Measurements from ENCODE around the gene MXI1.

The MXI1 gene

DNA sequence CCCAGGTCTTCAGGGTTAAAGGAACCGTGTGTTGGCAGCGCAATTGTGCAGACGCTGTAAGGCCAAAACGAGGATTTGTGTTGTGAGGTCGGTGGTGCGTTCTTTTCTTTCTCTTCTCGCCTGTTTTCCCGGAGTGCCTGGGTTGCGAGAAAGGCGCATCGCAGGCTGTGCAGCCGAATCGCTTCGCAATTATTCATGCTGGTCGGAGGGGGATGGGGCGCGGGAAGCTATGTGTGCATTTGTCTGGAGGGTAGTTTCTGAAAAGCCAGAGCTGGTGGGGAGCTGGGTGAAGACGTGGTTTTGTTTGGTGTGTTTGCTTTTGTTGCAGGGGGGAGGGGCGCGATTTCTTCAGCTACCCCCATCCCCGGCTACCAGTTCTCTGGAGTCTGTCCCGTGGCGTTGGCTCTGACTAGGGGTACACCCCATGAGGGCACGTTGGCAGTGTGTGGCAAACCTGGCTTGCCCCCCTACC lies 2.1 kb downstream of the MXI1 start:
- H3K27ac ChIP-seq (ENCODE audit: low read length) = peak overlapping the region; percentile 72
- H3K27me3 ChIP-seq (ENCODE audit: low read depth, low read length) = no peaks in the 10 kb centered on the region
- no peaks in the 10 kb centered on the region for H3K36me3 ChIP-seq (ENCODE audit: control insufficient read depth in 1 of 2, insufficient read depth in 2 of 2, low read length in 2 of 2)
- H3K4me1 ChIP-seq (ENCODE audit: control insufficient read depth in 1 of 2, insufficient read depth in 2 of 2, low read length in 2 of 2) = peaks cover 0 to 31% of the 10 kb centered on the region in 2 donors
- H3K9me3 ChIP-seq (ENCODE audit: control insufficient read depth in 1 of 2, low read length in 2 of 2) = no peaks in the 10 kb centered on the region
- peak overlapping the region; percentile 81 to 97 for H3K4me3 ChIP-seq (ENCODE audit: low read depth in 1 of 2, low read length in 2 of 2)

DNA sequence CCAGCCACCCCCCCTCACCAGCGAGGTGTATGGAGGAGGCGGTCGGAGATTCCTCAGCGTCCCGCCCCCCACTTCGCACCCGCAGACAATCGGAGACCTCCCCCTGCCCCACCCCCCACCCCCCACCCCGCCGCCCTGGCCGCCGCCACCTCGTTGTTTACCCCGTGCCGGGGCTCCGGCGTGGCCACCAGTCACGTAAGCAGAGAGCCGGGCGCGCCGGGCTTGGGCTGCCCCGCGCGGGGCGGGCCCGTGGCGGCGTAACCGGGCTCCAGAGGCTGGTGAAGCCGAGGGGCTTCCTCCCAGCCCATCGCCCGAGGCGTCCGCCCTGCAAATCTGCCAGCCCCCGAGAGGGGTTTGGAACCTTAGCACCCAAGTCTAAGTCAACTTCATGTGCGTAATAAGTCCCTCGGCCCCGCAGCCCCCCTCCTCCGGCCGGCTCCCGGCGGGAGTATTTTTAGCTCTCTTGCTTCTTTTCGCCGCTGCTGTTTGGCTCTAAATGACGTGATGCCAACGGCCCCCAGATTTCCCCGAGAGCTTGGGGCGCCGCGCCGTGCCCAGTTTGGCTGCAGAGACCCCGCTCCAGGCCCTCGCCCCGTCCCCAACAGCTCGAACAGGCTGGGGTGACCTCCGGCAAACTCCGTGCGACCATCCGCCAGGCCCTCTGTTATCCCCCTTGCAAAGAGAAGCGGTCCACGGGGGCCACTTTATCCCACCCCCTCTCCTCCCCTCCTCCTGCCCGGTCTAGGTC lies 2.7 kb downstream of the MXI1 start:
- Histone ChIP-seq H3K4me1 (ENCODE audit: control insufficient read depth in 1 of 2, insufficient read depth in 2 of 2, low read length in 2 of 2) (peaks cover 0 to 34% of the 10 kb centered on the region in 2 donors), H3K9me3 (ENCODE audit: control insufficient read depth in 1 of 2, low read length in 2 of 2) (no peaks in the 10 kb centered on the region), H3K27me3 (ENCODE audit: low read depth, low read length) (no peaks in the 10 kb centered on the region), H3K36me3 (ENCODE audit: control insufficient read depth in 1 of 2, insufficient read depth in 2 of 2, low read length in 2 of 2) (no peaks in the 10 kb centered on the region), H3K4me3 (ENCODE audit: low read depth in 1 of 2, low read length in 2 of 2) (peak overlapping the region; percentile 81 to 97), H3K27ac (ENCODE audit: low read length) (peak overlapping the region; percentile 78)

DNA sequence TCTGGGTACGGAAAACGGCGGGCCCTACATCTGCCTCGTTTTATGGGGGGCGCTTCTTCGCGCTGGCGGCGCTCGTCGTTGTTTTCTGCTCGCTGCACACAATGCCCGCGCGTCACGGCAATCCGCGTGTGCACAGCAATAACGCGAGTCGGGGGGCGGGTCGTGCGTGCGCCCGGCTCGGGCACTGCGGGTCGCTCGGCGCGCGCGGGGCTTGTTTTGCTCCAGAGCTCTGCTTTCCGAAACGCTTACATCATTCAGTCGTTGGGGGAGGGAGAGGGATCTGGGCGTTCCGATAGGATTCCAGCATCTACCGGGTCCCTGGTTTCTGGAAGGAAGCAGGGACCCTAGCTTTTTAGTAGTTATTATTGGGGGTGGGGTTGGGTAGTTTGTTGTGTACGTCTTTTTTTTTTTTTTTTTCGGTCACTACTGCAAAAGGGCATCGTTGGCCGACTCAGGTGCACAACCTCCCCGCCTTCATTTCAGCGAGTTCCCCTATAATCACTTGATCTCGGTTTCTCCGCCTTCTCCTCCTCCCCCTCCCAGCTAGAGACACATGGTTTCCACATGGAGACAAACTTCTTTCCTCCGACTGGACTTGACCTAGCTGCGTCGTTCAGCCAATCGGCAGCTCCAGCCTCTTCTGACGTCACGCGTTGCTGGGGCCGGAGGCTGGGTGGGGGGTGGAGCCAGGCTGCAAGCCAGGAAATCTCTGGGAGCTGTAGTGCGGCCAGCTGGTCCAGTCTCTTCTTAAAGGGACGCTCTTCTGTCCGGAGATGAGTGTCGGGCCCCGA lies 3.5 kb downstream of the MXI1 start:
- Histone ChIP-seq H3K4me1 (ENCODE audit: control insufficient read depth in 1 of 2, insufficient read depth in 2 of 2, low read length in 2 of 2) (peaks cover 0 to 42% of the 10 kb centered on the region in 2 donors), H3K27ac (ENCODE audit: low read length) (peak overlapping the region; percentile 78), H3K9me3 (ENCODE audit: control insufficient read depth in 1 of 2, low read length in 2 of 2) (no peaks in the 10 kb centered on the region), H3K4me3 (ENCODE audit: low read depth in 1 of 2, low read length in 2 of 2) (peak overlapping the region; percentile 60 to 81), H3K27me3 (ENCODE audit: low read depth, low read length) (no peaks in the 10 kb centered on the region), H3K36me3 (ENCODE audit: control insufficient read depth in 1 of 2, insufficient read depth in 2 of 2, low read length in 2 of 2) (no peaks in the 10 kb centered on the region)

DNA sequence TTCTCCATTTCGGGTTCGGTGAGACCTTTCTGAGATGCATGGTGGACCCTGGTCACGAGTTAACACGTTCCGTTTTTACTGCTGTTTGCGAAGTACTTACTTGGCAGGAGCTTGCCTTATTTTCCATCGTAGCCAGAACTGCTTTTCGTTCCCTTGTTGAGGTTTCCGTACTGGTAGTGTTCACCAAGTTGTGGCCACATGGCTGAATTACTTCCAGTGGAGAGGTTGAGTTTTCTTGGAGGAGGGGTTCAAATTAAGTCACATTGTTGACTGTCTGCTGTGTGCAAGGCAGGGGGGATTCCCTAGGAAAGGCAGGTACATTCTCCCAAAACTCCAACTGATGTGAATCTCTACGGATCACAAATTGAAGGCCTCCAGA lies 4.0 kb downstream of the MXI1 start:
- H3K27ac ChIP-seq (ENCODE audit: low read length) = peak overlapping the region; percentile 78
- H3K4me1 ChIP-seq (ENCODE audit: control insufficient read depth in 1 of 2, insufficient read depth in 2 of 2, low read length in 2 of 2) = peaks cover 0 to 44% of the 10 kb centered on the region in 2 donors
- no peaks in the 10 kb centered on the region for H3K27me3 ChIP-seq (ENCODE audit: low read depth, low read length)
- H3K4me3 ChIP-seq (ENCODE audit: low read depth in 1 of 2, low read length in 2 of 2) = peak overlapping the region; percentile 60 to 81
- H3K36me3 ChIP-seq (ENCODE audit: control insufficient read depth in 1 of 2, insufficient read depth in 2 of 2, low read length in 2 of 2) = no peaks in the 10 kb centered on the region
- H3K9me3 ChIP-seq (ENCODE audit: control insufficient read depth in 1 of 2, low read length in 2 of 2) = no peaks in the 10 kb centered on the region

DNA sequence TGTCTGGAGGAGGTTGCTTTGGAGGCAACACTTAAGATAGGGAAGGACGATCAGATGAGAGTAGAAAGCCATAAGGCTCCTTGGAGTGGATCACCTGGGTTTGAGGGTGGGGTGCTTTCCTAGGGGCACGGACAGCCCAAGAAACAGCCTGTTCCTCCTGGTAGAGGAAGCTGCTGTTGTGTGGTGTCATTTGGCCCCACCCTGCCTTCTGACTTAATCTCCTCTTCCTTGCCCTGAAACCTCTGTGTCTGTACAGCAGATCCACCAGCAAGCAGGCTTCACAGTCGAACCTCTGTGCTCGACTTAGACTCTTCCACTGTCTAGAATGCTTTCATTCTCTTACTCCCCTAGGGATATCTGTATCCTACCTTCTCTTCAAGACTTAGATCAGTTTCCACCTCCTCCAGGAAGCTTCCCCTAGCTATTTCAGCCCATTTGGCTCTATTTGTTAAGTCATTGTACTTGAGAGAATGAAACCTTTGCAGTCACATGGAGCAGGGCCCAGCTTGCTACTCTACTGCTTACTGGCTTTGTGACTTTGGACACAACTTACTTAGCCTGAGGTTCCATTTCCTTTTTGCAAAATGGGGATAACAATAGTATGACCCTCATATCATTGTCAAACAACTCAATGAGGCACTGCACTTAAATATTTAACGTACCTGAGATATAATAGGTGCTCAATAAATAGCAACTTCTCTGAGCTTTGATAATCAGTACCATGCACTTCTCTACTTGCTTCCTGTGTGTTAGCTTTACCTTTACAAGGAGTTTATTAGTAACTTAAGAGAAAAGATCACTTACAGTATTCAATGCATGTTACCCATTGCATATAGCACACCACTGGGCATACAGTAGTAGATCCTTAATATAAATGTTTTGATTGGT lies 5.0 kb downstream of the MXI1 start:
- Histone ChIP-seq H3K9me3 (ENCODE audit: control insufficient read depth in 1 of 2, low read length in 2 of 2) (no peaks in the 10 kb centered on the region), H3K36me3 (ENCODE audit: control insufficient read depth in 1 of 2, insufficient read depth in 2 of 2, low read length in 2 of 2) (no peaks in the 10 kb centered on the region), H3K27me3 (ENCODE audit: low read depth, low read length) (no peaks in the 10 kb centered on the region), H3K4me1 (ENCODE audit: control insufficient read depth in 1 of 2, insufficient read depth in 2 of 2, low read length in 2 of 2) (peaks cover 6 to 38% of the 10 kb centered on the region in 2 donors), H3K4me3 (ENCODE audit: low read depth in 1 of 2, low read length in 2 of 2) (peak overlapping the region; percentile 60 to 81), H3K27ac (ENCODE audit: low read length) (peak overlapping the region; percentile 78)

DNA sequence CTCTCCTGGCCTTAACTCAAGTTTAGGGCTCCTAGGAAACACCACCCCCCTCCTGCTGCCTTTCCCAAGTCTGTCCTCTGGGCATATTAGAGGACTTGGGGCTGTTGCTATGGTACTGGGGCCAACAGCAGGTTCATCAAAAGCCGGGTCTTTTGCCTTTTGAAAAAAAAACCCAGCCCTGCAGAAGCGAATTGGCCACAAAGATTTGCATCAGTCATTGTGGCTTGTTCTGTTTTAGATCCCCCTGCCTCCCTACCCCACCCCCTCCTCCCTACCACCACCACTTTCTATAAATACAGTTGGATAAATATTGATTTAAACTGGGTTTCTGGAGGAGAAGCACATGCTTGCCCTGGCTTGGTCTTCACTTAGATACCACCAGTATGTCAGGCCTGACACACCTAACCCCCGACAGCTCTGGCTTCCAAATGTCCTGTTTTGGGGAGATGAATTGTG lies 7.0 kb downstream of the MXI1 start:
- no peaks in the 10 kb centered on the region for H3K36me3 ChIP-seq (ENCODE audit: control insufficient read depth in 1 of 2, insufficient read depth in 2 of 2, low read length in 2 of 2)
- no peaks in the 10 kb centered on the region for H3K27me3 ChIP-seq (ENCODE audit: low read depth, low read length)
- H3K9me3 ChIP-seq (ENCODE audit: control insufficient read depth in 1 of 2, low read length in 2 of 2) = no peaks in the 10 kb centered on the region
- no peak overlapping the region for H3K27ac ChIP-seq (ENCODE audit: low read length)
- H3K4me3 ChIP-seq (ENCODE audit: low read depth in 1 of 2, low read length in 2 of 2) = no peak overlapping the region
- peaks cover 6 to 42% of the 10 kb centered on the region in 2 donors for H3K4me1 ChIP-seq (ENCODE audit: control insufficient read depth in 1 of 2, insufficient read depth in 2 of 2, low read length in 2 of 2)

DNA sequence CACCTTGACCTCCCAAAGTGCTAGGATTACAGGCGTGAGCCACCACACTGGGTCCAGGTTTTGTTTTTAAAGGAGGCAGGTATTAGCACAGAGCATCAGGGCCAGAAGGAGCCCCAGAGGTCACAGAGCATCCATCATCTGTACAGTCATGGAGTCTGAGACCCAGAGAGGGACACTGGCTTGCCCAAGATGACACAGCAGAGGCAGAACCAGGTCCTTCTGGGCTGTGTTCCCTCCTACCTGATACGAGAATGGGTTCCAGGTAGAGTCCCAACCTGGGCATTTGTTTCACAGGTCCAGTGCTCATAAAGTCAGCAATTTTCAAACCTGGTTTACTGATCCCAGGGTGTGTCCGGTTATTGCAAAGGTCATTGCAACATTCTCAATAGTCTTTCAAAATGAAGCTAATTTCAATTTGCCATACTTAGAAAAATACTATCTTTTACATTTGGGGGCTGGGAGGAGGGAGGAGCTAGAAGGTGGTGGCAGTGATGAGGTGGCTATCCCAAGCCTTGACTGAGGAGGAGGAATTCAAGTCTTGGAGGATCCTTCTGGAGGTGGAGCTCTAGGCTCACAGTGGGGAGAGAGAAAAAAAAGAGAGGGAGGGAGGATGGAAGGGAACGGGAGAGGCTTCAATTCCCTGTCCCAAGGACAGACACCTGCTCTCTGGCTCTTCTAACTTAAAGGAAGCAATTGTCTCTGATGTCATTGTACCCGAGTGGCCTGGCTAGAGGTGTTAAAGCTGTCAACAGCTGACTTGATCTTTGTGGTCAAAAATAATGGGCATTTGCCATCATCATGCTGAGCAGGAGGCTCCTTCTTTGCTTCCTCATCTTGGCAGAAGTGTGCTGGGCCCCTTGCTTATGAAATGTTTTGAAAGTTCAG lies 8.1 kb downstream of the MXI1 start:
- H3K9me3 ChIP-seq (ENCODE audit: control insufficient read depth in 1 of 2, low read length in 2 of 2) = no peaks in the 10 kb centered on the region
- peaks cover 13 to 47% of the 10 kb centered on the region in 2 donors for H3K4me1 ChIP-seq (ENCODE audit: control insufficient read depth in 1 of 2, insufficient read depth in 2 of 2, low read length in 2 of 2)
- no peak overlapping the region for H3K27ac ChIP-seq (ENCODE audit: low read length)
- no peaks in the 10 kb centered on the region for H3K36me3 ChIP-seq (ENCODE audit: control insufficient read depth in 1 of 2, insufficient read depth in 2 of 2, low read length in 2 of 2)
- H3K27me3 ChIP-seq (ENCODE audit: low read depth, low read length) = no peaks in the 10 kb centered on the region
- H3K4me3 ChIP-seq (ENCODE audit: low read depth in 1 of 2, low read length in 2 of 2) = no peak overlapping the region

DNA sequence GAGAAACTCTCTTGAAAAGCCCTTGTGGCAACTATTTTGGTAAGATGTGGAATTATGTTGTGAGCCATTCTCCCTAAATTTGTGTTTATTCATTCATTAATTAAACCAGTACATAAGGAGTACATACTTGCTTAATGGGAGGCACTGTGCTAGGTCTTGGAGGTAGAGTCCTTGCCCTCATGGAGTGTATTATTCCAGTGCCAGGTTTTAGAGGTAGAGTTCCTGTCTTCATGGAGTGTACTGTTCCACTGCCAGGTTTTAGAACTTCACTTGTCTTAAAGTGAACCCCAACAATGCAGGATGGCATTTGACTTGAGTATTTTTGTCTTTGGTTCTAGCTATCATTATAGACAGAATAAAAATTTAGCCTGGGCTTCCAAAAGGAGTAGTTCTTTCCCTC lies 8.8 kb downstream of the MXI1 start:
- Histone ChIP-seq H3K27ac (ENCODE audit: low read length) (no peak overlapping the region), H3K27me3 (ENCODE audit: low read depth, low read length) (no peaks in the 10 kb centered on the region), H3K4me1 (ENCODE audit: control insufficient read depth in 1 of 2, insufficient read depth in 2 of 2, low read length in 2 of 2) (peaks cover 15 to 54% of the 10 kb centered on the region in 2 donors), H3K36me3 (ENCODE audit: control insufficient read depth in 1 of 2, insufficient read depth in 2 of 2, low read length in 2 of 2) (no peaks in the 10 kb centered on the region), H3K4me3 (ENCODE audit: low read depth in 1 of 2, low read length in 2 of 2) (no peak overlapping the region), H3K9me3 (ENCODE audit: control insufficient read depth in 1 of 2, low read length in 2 of 2) (no peaks in the 10 kb centered on the region)

DNA sequence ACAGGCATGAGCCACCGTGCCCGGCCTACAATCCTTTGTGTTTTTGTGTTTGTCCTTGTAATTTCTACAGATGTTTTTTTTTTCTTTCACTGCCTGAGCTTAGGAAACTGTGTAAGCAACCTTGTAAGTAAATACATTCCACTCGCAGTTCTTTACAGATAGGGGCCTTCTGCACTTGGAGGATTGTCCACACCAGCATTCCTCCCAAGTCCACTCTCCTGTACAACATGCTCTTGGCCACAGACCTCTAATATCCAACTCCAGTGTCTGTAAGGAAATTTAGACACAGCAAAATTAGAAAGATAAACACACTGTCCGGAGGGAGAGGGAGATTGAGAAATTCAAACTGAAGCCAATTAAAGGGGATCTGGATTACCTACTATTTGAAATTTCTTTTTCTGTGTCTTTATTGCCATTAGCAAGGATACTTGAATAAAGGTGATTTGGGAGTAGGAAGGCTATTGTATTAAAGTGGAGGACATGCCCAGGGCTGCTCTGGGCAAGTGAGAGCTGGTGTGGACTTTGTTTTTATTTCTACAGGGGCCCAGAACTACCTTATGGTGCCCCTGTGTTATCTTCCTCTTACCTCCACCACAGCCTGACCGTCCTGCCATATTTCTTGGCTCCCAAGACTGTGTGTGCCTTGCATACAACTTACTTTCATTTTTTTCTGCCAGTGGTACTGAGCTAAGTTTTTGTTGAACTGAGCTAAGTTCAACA lies 9.7 kb downstream of the MXI1 start:
- Histone ChIP-seq H3K36me3 (ENCODE audit: control insufficient read depth in 1 of 2, insufficient read depth in 2 of 2, low read length in 2 of 2) (no peaks in the 10 kb centered on the region), H3K27me3 (ENCODE audit: low read depth, low read length) (no peaks in the 10 kb centered on the region), H3K4me1 (ENCODE audit: control insufficient read depth in 1 of 2, insufficient read depth in 2 of 2, low read length in 2 of 2) (peaks cover 20 to 50% of the 10 kb centered on the region in 2 donors), H3K27ac (ENCODE audit: low read length) (no peak overlapping the region), H3K4me3 (ENCODE audit: low read depth in 1 of 2, low read length in 2 of 2) (no peak overlapping the region), H3K9me3 (ENCODE audit: control insufficient read depth in 1 of 2, low read length in 2 of 2) (no peaks in the 10 kb centered on the region)

DNA sequence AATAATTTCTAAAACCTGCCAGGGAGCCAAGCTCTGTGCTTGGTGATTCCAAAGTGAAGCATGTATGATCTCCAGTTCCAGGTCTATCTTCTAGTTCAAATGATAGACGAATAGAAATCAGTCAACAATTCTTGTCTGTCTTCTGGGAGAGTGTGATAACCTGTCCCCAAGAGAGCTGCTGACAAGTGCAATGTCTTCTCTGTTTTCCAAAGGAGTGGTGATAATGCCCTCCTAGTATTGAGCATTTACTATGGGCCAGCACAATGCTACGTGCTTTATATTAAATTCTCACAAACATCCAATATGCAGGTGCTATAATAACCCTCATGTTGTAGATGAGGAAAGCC lies 10.2 kb downstream of the MXI1 start:
- no peak overlapping the region for H3K4me3 ChIP-seq (ENCODE audit: low read depth in 1 of 2, low read length in 2 of 2)
- H3K9me3 ChIP-seq (ENCODE audit: control insufficient read depth in 1 of 2, low read length in 2 of 2) = no peaks in the 10 kb centered on the region
- H3K4me1 ChIP-seq (ENCODE audit: control insufficient read depth in 1 of 2, insufficient read depth in 2 of 2, low read length in 2 of 2) = peaks cover 25 to 50% of the 10 kb centered on the region in 2 donors
- no peaks in the 10 kb centered on the region for H3K27me3 ChIP-seq (ENCODE audit: low read depth, low read length)
- H3K36me3 ChIP-seq (ENCODE audit: control insufficient read depth in 1 of 2, insufficient read depth in 2 of 2, low read length in 2 of 2) = no peaks in the 10 kb centered on the region
- H3K27ac ChIP-seq (ENCODE audit: low read length) = no peak overlapping the region

Data from muscle layer of duodenum (tissue), 2 donors.